PC-3 (cell line): ENCODE data around the gene BLOC1S2. TPM values are rescaled to one million over a fixed set of nuclear protein-coding genes. Genes with fewer than 3 reads are reported as not detected.
A peak's percentile ranks its signal among the peaks of the same experiment; 100 is the strongest.

Source experiments
- ATAC-seq: fragments of 200-7000 bp; cut with Tn5 transposase; 2 replicates; pipeline ENCODE4 v1.9.1; 2020; ENCODE audit warnings: mild to moderate bottlenecking, moderate library complexity
- BruUV-seq: library from RNA; stranded (reverse); fragments of 400-500 nt; replicated peaks from 2 replicates; lab custom pipeline; 2021; lab: Mats Ljungman, UMichigan
- CTCF ChIA-PET: fragments of 300-600 bp; sonication (Branson Sonifier 250); formaldehyde crosslinking; loops from one replicate; lab custom pipeline; 2022; ENCODE audit warnings: antibody characterized with exemption; lab: Charles Lee
- POLR2A ChIA-PET: fragments of 300-600 bp; sonication (Branson Sonifier 250); formaldehyde crosslinking; loops from one replicate; lab custom pipeline; 2022; ENCODE audit warnings: antibody characterized with exemption; ENCODE audit not compliant: unreplicated experiment; lab: Charles Lee
- DNase-seq: peaks from one replicate; pipeline ENCODE4 v3.0.0-alpha.2; 2015
- H2AFZ ChIP-seq: fragments of 300-600 bp; sonication (generic); 2 replicates; pipeline ENCODE4 v1.6.0; 2016; ENCODE audit warnings: antibody characterized with exemption, low read length
- H3F3A ChIP-seq: fragments of 300-600 bp; sonication (generic); one replicate; pipeline ENCODE4 v1.6.0; 2017; ENCODE audit warnings: antibody characterized with exemption, low read length, control low read depth, mild to moderate bottlenecking; ENCODE audit not compliant: unreplicated experiment
- H3K27ac ChIP-seq: fragments of 300-600 bp; sonication (generic); 2 replicates; pipeline ENCODE4 v1.5.1; 2016; ENCODE audit warnings: mild to moderate bottlenecking, low read length
- H3K27me3 ChIP-seq: fragments of 300-600 bp; sonication (generic); 2 replicates; pipeline ENCODE4 v1.6.1; 2016; ENCODE audit warnings: low read length, mixed read lengths
- H3K36me3 ChIP-seq: fragments of 300-600 bp; sonication (generic); 2 replicates; pipeline ENCODE4 v1.6.1; 2016; ENCODE audit warnings: low read depth, mixed run types, low read length, mixed read lengths
- H3K4me1 ChIP-seq: fragments of 300-600 bp; sonication (generic); 2 replicates; pipeline ENCODE4 v1.5.1; 2016; ENCODE audit warnings: low read length; ENCODE audit not compliant: insufficient read depth
- H3K4me2 ChIP-seq: fragments of 300-600 bp; sonication (generic); 2 replicates; pipeline ENCODE4 v1.6.0; 2016; ENCODE audit warnings: low read length
- H3K4me3 ChIP-seq: fragments of 300-600 bp; sonication (generic); 2 replicates; pipeline ENCODE4 v1.5.1; 2016; ENCODE audit warnings: mild to moderate bottlenecking, low read length, mixed read lengths
- H3K79me2 ChIP-seq: fragments of 300-600 bp; sonication (generic); 2 replicates; pipeline ENCODE4 v1.6.1; 2017; ENCODE audit warnings: low read length, mixed read lengths
- H3K9ac ChIP-seq: fragments of 300-600 bp; sonication (generic); 2 replicates; pipeline ENCODE4 v1.6.0; 2016; ENCODE audit warnings: mild to moderate bottlenecking, low read length
- H3K9me2 ChIP-seq: fragments of 300-600 bp; sonication (generic); replicated peaks from 2 replicates; pipeline ENCODE4 v1.6.1; 2016; ENCODE audit warnings: mixed run types, low read length, mixed read lengths
- H3K9me3 ChIP-seq: fragments of 300-600 bp; sonication (generic); 2 replicates; pipeline ENCODE4 v1.6.1; 2016; ENCODE audit warnings: low read length, mixed read lengths
- H4K20me1 ChIP-seq: fragments of 300-600 bp; sonication (generic); 2 replicates; pipeline ENCODE4 v1.6.1; 2016; ENCODE audit warnings: low read length, mixed read lengths
- CTCF ChIP-seq: fragments of 300-600 bp; sonication (generic); conservative IDR thresholded peaks from 2 replicates; pipeline ENCODE4 v1.5.1; 2017; ENCODE audit warnings: antibody characterized with exemption, low read depth, mild to moderate bottlenecking, low read length
- EZH2 ChIP-seq: fragments of 300-600 bp; sonication (generic); IDR thresholded peaks from one replicate; pipeline ENCODE4 v1.6.1; 2017; ENCODE audit warnings: antibody characterized with exemption, mild to moderate bottlenecking, low read length; ENCODE audit not compliant: unreplicated experiment
- EZH2phosphoT487 ChIP-seq: fragments of 300-600 bp; sonication (generic); IDR thresholded peaks from 2 replicates; pipeline ENCODE4 v1.6.1; 2018; ENCODE audit warnings: mild to moderate bottlenecking, antibody characterized with exemption, low read length, borderline replicate concordance
- intact Hi-C: fragments of 100-400 bp; cut with micrococcal nuclease; formaldehyde crosslinking; loops from 2 replicates; pipeline ENCODE4 v1.9.0; 2023
- total RNA-seq: library from RNA; depleted of rRNA; stranded (reverse); fragments of >200 nt; gene quantifications from 2 replicates; pipeline ENCODE4 v1.2.3, GENCODE V29; 2014

The BLOC1S2 gene
- total RNA-seq, 1 experiment from 2014 or later, result 46.4 TPM

DNA sequence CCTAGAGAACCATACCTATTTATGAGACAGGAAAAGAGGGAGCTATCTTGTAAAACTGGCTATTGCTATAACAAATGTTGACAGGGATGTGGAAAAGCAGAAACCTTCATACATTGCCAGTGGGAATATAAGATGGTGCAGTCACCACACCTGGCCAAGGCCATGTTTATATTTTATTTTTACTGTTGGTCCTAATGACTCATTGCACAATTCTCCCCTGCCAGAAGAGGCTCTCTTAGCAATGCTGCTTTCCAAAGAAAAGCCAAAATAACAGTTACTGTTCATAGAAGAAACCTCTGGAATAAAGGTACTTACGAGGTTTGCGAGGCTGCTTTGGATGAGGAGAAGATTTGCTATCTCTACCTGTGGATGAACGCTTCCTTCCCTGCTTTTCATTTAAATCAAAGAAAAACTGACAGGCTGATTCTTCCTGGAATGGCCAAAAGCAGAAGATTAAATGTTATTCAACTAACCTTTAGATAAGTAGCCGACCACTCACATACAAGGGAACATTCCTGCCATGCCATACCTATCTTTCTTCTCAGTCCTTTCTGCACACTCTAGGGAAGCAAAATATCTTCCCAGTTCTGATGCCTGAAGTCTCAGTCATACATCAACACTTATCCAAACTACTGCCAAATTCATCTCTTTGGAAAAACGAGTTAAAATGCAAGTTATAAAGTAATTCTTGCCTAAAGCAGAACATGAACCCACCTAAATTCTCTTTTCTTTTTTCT, 40.8 kb downstream of the BLOC1S2 start:
- ChIA-PET CTCF (no interaction called here), POLR2A (no interaction called here)
- peak; percentile 50; the same call in 1 of the 2 replicates for ATAC-seq

DNA sequence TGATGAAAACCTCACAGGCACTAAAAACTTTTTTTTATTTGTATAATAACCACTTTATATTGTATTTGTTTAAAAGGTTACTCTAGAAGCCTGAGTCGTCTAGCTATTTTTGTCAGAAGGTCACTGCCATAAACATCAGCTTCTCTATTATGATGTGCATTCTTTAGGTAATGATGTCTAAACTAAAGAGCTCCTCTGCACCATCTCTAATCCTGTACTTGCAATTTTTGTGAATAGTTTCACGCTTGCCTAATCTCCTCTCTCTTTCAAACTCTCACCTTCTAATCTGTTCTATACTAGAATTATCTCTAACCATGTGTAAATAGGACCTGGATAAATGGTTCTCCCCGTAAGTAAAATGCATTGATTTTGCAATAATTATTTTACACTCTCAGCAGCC, 46.6 kb downstream of the BLOC1S2 start:
- DNase-seq (no peak), ATAC-seq (peak; percentile 56)
- CTCF ChIA-PET, result no interaction called here
- Histone ChIP-seq H3K36me3 (peaks cover 22% of the 10 kb centered on the region; the same call in 1 of the 2 replicates), H3K4me3 (no peak overlapping the region), H2AFZ (no peak overlapping the region), H3K27ac (no peak overlapping the region), H4K20me1 (no peaks in the 10 kb centered on the region), H3K9me2 (no peaks in the 10 kb centered on the region), H3F3A (no peaks in the 10 kb centered on the region), H3K4me1 (no peaks in the 10 kb centered on the region), H3K79me2 (no peaks in the 10 kb centered on the region), H3K9me3 (no peaks in the 10 kb centered on the region), H3K27me3 (no peaks in the 10 kb centered on the region), H3K9ac (no peak overlapping the region), H3K4me2 (no peak overlapping the region)
- POLR2A ChIA-PET, result no interaction called here
- TF ChIP-seq CTCF (no peak), EZH2 (no peak), EZH2phosphoT487 (no peak)
- intact Hi-C loops, result no loop called here
- no TSS peak for BruUV-seq

More for the DNA sequence above, 40.8 kb downstream of the BLOC1S2 start:
- BruUV-seq, result no TSS peak
- Histone ChIP-seq H2AFZ (no peak overlapping the region), H3K9ac (no peak overlapping the region), H3K4me3 (no peak overlapping the region), H3K4me1 (no peaks in the 10 kb centered on the region), H3K27ac (no peak overlapping the region), H4K20me1 (no peaks in the 10 kb centered on the region), H3K36me3 (peaks cover 19% of the 10 kb centered on the region; the same call in 1 of the 2 replicates), H3K9me2 (no peaks in the 10 kb centered on the region), H3K4me2 (no peak overlapping the region), H3K79me2 (no peaks in the 10 kb centered on the region), H3K27me3 (no peaks in the 10 kb centered on the region), H3K9me3 (no peaks in the 10 kb centered on the region), H3F3A (no peaks in the 10 kb centered on the region)
- DNase-seq, result no peak
- TF ChIP-seq EZH2phosphoT487 (no peak), CTCF (no peak), EZH2 (no peak)
- intact Hi-C loops, result loop anchor here (2.0 kb wide), 1 partner anchor 51 kb away; no protein-coding TSS in a partner anchor

GRCh38 chr10:100238429-100238828, 48.1 kb downstream of the BLOC1S2 start:
- no TSS peak for BruUV-seq
- POLR2A ChIA-PET, result no interaction called here
- H3K4me1 ChIP-seq, result no peaks in the 10 kb centered on the region

More at GRCh38 chr10:100238429-100238828, 48.1 kb downstream of the BLOC1S2 start:
- ATAC-seq (no peak), DNase-seq (no peak)
- intact Hi-C loops, result no loop called here
- H3K4me3 ChIP-seq, result no peak overlapping the region
- H4K20me1 ChIP-seq, result no peaks in the 10 kb centered on the region
- H3K9me2 ChIP-seq, result no peaks in the 10 kb centered on the region
- CTCF ChIA-PET, result no interaction called here
- no peaks in the 10 kb centered on the region for H3F3A ChIP-seq
- H2AFZ ChIP-seq, result no peak overlapping the region
- H3K27ac ChIP-seq, result no peak overlapping the region
- TF ChIP-seq EZH2 (no peak), CTCF (no peak), EZH2phosphoT487 (no peak)
- no peaks in the 10 kb centered on the region for H3K9me3 ChIP-seq
- H3K36me3 ChIP-seq, result peaks cover 20% of the 10 kb centered on the region; the same call in 1 of the 2 replicates
- H3K9ac ChIP-seq, result no peak overlapping the region
- no peaks in the 10 kb centered on the region for H3K27me3 ChIP-seq
- no peak overlapping the region for H3K4me2 ChIP-seq
- H3K79me2 ChIP-seq, result no peaks in the 10 kb centered on the region
